Suprapubic skin (tissue), 3 donors: Measurements from ENCODE around the gene CYTH3.

Source experiments
- EP300 ChIP-seq: sonication (generic); formaldehyde crosslinking; IDR thresholded peaks from one replicate; pipeline ENCODE4 v1.6.1; 2017; ENCODE audit warnings: antibody characterized with exemption
- POLR2A ChIP-seq, 2 donors: fragments of 450-650 bp; IDR thresholded peaks; one replicate each; pipeline ENCODE4 v1.6.1; 2017; ENCODE audit warnings: antibody characterized with exemption in 2 of 2, mild to moderate bottlenecking in 2 of 2, moderate library complexity in 2 of 2
- TF ChIP-seq, protein P1 (sequence below), 2 donors: fragments of 200-600 bp in 1 of 2; fragments of 450-650 bp in 1 of 2; sonication (generic) in 1 of 2; IDR thresholded peaks; one replicate each; pipeline ENCODE4 v1.5.1; 2016 to 2019; ENCODE audit warnings: antibody characterized with exemption in 2 of 2, mild to moderate bottlenecking in 1 of 2, moderate library complexity in 1 of 2

DNA sequence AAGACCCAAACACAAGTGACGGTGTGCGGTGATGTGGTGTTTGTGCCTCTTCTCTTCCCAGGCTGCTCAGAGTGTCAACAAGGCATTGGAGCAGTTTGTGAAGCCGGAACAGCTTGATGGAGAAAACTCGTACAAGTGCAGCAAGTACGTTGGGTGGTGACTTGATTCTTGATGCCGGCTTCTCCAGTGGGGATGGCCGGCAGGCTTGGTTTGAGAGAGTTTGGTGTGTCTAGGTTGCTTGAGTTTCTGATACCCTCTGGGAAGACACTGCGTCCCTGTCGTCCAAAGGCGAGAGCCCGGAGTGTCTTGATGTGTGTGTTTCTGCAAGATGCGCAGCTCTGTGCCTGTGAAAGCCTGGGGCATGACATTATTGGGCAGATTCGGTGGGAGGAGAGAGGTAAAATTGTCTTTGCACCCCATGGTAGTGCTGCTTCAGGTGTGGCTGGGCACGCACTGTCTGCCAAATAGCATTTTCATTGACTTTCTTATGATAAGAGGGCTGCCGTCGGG, 129.5 kb downstream of the CYTH3 start:
- TF ChIP-seq EP300, result no peak
- no peak for TF ChIP-seq POLR2A (IDR thresholded peaks at IDR 0.05)
- TF ChIP-seq, protein P1, sequence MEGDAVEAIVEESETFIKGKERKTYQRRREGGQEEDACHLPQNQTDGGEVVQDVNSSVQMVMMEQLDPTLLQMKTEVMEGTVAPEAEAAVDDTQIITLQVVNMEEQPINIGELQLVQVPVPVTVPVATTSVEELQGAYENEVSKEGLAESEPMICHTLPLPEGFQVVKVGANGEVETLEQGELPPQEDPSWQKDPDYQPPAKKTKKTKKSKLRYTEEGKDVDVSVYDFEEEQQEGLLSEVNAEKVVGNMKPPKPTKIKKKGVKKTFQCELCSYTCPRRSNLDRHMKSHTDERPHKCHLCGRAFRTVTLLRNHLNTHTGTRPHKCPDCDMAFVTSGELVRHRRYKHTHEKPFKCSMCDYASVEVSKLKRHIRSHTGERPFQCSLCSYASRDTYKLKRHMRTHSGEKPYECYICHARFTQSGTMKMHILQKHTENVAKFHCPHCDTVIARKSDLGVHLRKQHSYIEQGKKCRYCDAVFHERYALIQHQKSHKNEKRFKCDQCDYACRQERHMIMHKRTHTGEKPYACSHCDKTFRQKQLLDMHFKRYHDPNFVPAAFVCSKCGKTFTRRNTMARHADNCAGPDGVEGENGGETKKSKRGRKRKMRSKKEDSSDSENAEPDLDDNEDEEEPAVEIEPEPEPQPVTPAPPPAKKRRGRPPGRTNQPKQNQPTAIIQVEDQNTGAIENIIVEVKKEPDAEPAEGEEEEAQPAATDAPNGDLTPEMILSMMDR (IDR thresholded peaks at IDR 0.05), result no peak
